OCI-LY1 (cell line): ENCODE results near the gene C16orf95.

ENCODE experiments used
- H2AFZ ChIP-seq: fragments of 200-600 bp; sonication (generic), shearing (Covaris generic); 2 replicates; pipeline ENCODE4 v1.6.0; 2014; ENCODE audit warnings: antibody characterized with exemption, mild to moderate bottlenecking, low read length
- H3F3A ChIP-seq: fragments of 200-600 bp; sonication (generic), shearing (Covaris generic); 2 replicates; pipeline ENCODE4 v1.6.0; 2014; ENCODE audit warnings: mild to moderate bottlenecking, antibody characterized with exemption, low read length, moderate library complexity; ENCODE audit not compliant: insufficient read depth
- H3K27ac ChIP-seq: fragments of 200-600 bp; sonication (generic); 2 replicates; pipeline ENCODE4 v1.5.1; 2014; ENCODE audit warnings: low read length, mixed run types, mild to moderate bottlenecking, low read depth; ENCODE audit not compliant: poor library complexity, severe bottlenecking
- H3K27me3 ChIP-seq: fragments of 200-600 bp; sonication (generic); 2 replicates; pipeline ENCODE4 v1.6.0; 2014; ENCODE audit warnings: antibody characterized with exemption, mild to moderate bottlenecking, low read length, moderate library complexity; ENCODE audit not compliant: insufficient read depth
- H3K36me3 ChIP-seq: fragments of 200-600 bp; sonication (generic); 2 replicates; pipeline ENCODE4 v1.6.1; 2014; ENCODE audit warnings: mild to moderate bottlenecking, antibody characterized with exemption, low read length, moderate library complexity, mixed read lengths; ENCODE audit not compliant: insufficient read depth
- H3K4me1 ChIP-seq: fragments of 200-600 bp; sonication (generic); 2 replicates; pipeline ENCODE4 v1.5.1; 2014; ENCODE audit warnings: mild to moderate bottlenecking, low read length, moderate library complexity; ENCODE audit not compliant: insufficient read depth, severe bottlenecking
- H3K4me2 ChIP-seq: fragments of 200-600 bp; sonication (generic), shearing (Covaris generic); 2 replicates; pipeline ENCODE4 v1.6.1; 2014; ENCODE audit warnings: low read length
- H3K4me3 ChIP-seq: fragments of 200-600 bp; sonication (generic); 2 replicates; pipeline ENCODE4 v1.5.1; 2014; ENCODE audit warnings: low read length, low read depth, mild to moderate bottlenecking, mixed read lengths; ENCODE audit not compliant: poor library complexity, severe bottlenecking
- H3K79me2 ChIP-seq: fragments of 200-600 bp; shearing (Covaris generic); 2 replicates; pipeline ENCODE4 v1.6.1; 2016; ENCODE audit warnings: mixed run types, low read length, mixed read lengths; ENCODE audit not compliant: insufficient read depth
- H3K9ac ChIP-seq: fragments of 200-600 bp; sonication (generic), shearing (Covaris generic); 2 replicates; pipeline ENCODE4 v1.6.1; 2014; ENCODE audit warnings: mild to moderate bottlenecking, low read length, mixed read lengths
- H3K9me2 ChIP-seq: fragments of 200-600 bp; sonication (generic), shearing (Covaris generic); 2 replicates; pipeline ENCODE4 v1.6.1; 2014; ENCODE audit warnings: low read depth, mild to moderate bottlenecking, low read length, mixed read lengths
- H3K9me3 ChIP-seq: fragments of 200-600 bp; shearing (Covaris generic); 2 replicates; pipeline ENCODE4 v1.6.1; 2014; ENCODE audit warnings: low read length, mixed read lengths
- H4K20me1 ChIP-seq: fragments of 200-600 bp; sonication (generic), shearing (Covaris generic); 2 replicates; pipeline ENCODE4 v1.6.0; 2016; ENCODE audit warnings: mild to moderate bottlenecking, low read length; ENCODE audit not compliant: insufficient read depth
- EZH2 ChIP-seq: fragments of 200-600 bp; sonication (generic), shearing (Covaris generic); IDR thresholded peaks from 2 replicates; pipeline ENCODE4 v1.8.0; 2017; ENCODE audit warnings: borderline replicate concordance, mixed run types, mild to moderate bottlenecking, antibody characterized with exemption, low read length, moderate library complexity, mixed read lengths
- TF ChIP-seq, protein P1 (sequence below): fragments of 200-600 bp; sonication (generic), shearing (Covaris generic); IDR thresholded peaks from 2 replicates; pipeline ENCODE4 v1.5.1; 2017; ENCODE audit warnings: mild to moderate bottlenecking, antibody characterized with exemption, low read length, moderate library complexity, mixed read lengths

The C16orf95 gene

DNA sequence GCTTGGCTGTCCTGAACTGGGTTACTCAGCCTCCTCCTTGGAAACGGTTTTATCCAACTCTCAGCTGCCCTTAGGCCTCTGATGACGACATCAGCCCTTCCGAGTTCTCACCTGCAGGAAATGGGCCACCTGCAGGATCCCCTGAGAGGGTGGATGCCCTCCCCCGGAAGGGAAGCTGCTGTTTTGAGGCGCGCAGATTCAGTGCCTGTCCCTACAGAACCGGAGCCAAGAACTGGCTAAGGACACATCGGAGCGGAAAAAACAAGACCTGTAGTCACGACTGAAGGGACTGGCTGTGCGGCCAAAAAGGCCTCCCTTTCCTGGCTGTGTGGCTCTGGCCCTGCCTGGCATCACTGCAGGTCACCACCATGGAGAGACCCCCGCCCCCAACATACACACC lies 11.7 kb upstream of the C16orf95 start:
- H3K4me3 ChIP-seq = no peak overlapping the region
- H3K79me2 ChIP-seq = no peaks in the 10 kb centered on the region
- H3K27ac ChIP-seq = no peak overlapping the region
- peaks cover 23% of the 10 kb centered on the region for H3K36me3 ChIP-seq
- H2AFZ ChIP-seq = no peak overlapping the region
- no peak overlapping the region for H3K4me2 ChIP-seq
- no peaks in the 10 kb centered on the region for H3K9me2 ChIP-seq
- no peak for TF ChIP-seq EZH2
- TF ChIP-seq, protein P1, sequence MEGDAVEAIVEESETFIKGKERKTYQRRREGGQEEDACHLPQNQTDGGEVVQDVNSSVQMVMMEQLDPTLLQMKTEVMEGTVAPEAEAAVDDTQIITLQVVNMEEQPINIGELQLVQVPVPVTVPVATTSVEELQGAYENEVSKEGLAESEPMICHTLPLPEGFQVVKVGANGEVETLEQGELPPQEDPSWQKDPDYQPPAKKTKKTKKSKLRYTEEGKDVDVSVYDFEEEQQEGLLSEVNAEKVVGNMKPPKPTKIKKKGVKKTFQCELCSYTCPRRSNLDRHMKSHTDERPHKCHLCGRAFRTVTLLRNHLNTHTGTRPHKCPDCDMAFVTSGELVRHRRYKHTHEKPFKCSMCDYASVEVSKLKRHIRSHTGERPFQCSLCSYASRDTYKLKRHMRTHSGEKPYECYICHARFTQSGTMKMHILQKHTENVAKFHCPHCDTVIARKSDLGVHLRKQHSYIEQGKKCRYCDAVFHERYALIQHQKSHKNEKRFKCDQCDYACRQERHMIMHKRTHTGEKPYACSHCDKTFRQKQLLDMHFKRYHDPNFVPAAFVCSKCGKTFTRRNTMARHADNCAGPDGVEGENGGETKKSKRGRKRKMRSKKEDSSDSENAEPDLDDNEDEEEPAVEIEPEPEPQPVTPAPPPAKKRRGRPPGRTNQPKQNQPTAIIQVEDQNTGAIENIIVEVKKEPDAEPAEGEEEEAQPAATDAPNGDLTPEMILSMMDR = no peak
- no peaks in the 10 kb centered on the region for H3K9me3 ChIP-seq
- no peaks in the 10 kb centered on the region for H4K20me1 ChIP-seq
- no peak overlapping the region for H3K9ac ChIP-seq
- no peaks in the 10 kb centered on the region for H3K4me1 ChIP-seq
- no peaks in the 10 kb centered on the region for H3F3A ChIP-seq
- no peaks in the 10 kb centered on the region for H3K27me3 ChIP-seq

DNA sequence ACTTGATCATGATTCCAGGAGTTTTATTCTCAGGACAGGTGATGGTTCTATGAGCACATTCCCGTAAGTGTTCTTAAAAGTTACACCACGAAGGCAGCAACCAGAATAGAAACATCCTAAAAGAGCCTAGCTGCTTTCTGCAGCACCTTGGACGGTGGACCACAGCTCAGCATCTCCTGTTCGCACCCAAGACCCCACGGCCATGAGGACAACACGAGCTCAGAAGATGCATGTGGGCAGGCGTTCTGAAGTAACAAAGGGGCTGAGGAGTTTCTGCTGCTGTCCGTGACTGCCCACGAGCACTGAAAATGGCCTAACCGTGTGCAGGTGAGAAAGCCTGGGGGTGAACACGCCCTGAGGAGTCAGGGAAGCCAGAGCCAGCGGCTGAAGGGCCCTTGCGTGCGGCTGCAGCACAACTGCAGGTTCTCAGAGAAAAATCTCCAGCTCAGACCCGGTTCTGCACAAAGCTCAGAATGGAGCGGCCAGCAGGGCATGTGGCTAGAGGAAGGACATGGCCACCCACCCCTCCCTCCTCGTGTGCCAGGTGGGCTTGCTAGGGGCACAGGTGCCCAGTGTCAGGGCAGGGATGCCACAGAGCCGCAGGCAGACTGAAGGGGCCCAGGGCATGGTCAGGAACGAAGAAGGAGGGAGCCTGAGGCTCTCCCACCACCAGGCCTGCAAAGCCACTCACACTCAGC lies 10.8 kb upstream of the C16orf95 start:
- Histone ChIP-seq H3K79me2 (no peaks in the 10 kb centered on the region), H3K4me1 (no peaks in the 10 kb centered on the region), H3K4me2 (no peak overlapping the region), H2AFZ (no peak overlapping the region), H3K27me3 (no peaks in the 10 kb centered on the region), H3K27ac (no peak overlapping the region), H4K20me1 (no peaks in the 10 kb centered on the region), H3K9me2 (no peaks in the 10 kb centered on the region), H3F3A (no peaks in the 10 kb centered on the region), H3K4me3 (no peak overlapping the region), H3K9ac (no peak overlapping the region), H3K36me3 (peaks cover 23% of the 10 kb centered on the region), H3K9me3 (no peaks in the 10 kb centered on the region)
- TF ChIP-seq EZH2 = no peak
- TF ChIP-seq, protein P1 = no peak

DNA sequence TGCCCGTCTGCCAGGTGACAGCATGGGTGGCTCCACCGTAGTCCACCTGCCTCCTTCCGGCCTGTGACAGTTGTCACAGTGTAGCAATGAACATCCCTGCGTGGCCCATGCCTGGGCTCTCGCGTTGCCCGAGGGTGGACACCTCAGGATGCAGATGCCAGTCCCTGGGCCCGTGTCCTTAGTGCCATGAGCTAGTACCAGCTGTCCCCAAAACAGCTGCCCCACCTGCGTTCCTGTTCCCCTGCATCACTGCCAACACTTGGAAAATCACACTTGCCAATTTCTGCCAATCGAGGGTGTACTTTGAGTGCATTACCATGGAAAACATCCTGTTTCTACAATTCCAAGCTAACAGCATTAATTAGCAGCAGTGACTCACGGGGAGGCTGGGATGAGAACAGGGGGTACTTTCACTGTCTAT lies 9.0 kb upstream of the C16orf95 start:
- Histone ChIP-seq H3F3A (no peaks in the 10 kb centered on the region), H3K9me3 (no peaks in the 10 kb centered on the region), H3K4me3 (no peak overlapping the region), H3K9ac (no peak overlapping the region), H3K4me1 (no peaks in the 10 kb centered on the region), H3K27me3 (no peaks in the 10 kb centered on the region), H3K4me2 (no peak overlapping the region), H3K36me3 (peaks cover 15% of the 10 kb centered on the region), H2AFZ (no peak overlapping the region), H4K20me1 (no peaks in the 10 kb centered on the region), H3K9me2 (no peaks in the 10 kb centered on the region), H3K79me2 (no peaks in the 10 kb centered on the region), H3K27ac (no peak overlapping the region)
- TF ChIP-seq, protein P1 = no peak
- no peak for TF ChIP-seq EZH2
